PC-9 (cell line): ENCODE measurements around the gene SDR39U1. TPM values are rescaled to one million over a fixed set of nuclear protein-coding genes. Genes with fewer than 3 reads are reported as not detected.

Experiments used
- BruUV-seq: library from RNA; stranded (reverse); fragments of 400-500 nt; replicated peaks from 2 replicates; lab custom pipeline; 2021; lab: Mats Ljungman, UMichigan
- CTCF ChIA-PET: fragments of 300-600 bp; sonication (Branson Sonifier 250); formaldehyde crosslinking; loops from one replicate; lab custom pipeline; 2022; ENCODE audit warnings: antibody characterized with exemption; lab: Charles Lee
- POLR2A ChIA-PET: fragments of 300-600 bp; sonication (Branson Sonifier 250); formaldehyde crosslinking; loops from one replicate; lab custom pipeline; 2022; ENCODE audit warnings: antibody characterized with exemption; ENCODE audit not compliant: unreplicated experiment; lab: Charles Lee
- DNase-seq, 2 experiments: peaks; one replicate each; pipeline versions ENCODE4 v3.0.0 to v3.0.0-alpha.2; 2015 to 2022; ENCODE audit warnings: mixed read lengths in 1 of 2
- H2AFZ ChIP-seq: fragments of 200-600 bp; sonication (generic); 2 replicates; pipeline ENCODE4 v1.8.1; 2017; ENCODE audit warnings: antibody characterized with exemption
- H3F3A ChIP-seq: fragments of 200-600 bp; sonication (generic); 2 replicates; pipeline ENCODE4 v1.8.1; 2017; ENCODE audit warnings: antibody characterized with exemption, mild to moderate bottlenecking, low read depth; ENCODE audit not compliant: insufficient read depth
- H3K27ac ChIP-seq: fragments of 200-600 bp; sonication (generic); 2 replicates; pipeline ENCODE4 v1.6.1; 2016; ENCODE audit warnings: mixed run types
- H3K27me3 ChIP-seq: fragments of 200-600 bp; sonication (generic); 2 replicates; pipeline ENCODE4 v1.6.1; 2016; ENCODE audit warnings: low read depth, mixed run types; ENCODE audit not compliant: insufficient read depth
- H3K36me3 ChIP-seq: fragments of 200-600 bp; sonication (generic); 2 replicates; pipeline ENCODE4 v1.6.1; 2016; ENCODE audit warnings: low read depth, mixed run types
- H3K4me1 ChIP-seq: fragments of 200-600 bp; sonication (generic); replicated peaks from 2 replicates; pipeline ENCODE4 v1.6.1; 2016; ENCODE audit warnings: mixed run types; ENCODE audit not compliant: insufficient read depth
- H3K4me2 ChIP-seq: fragments of 200-600 bp; sonication (generic); 2 replicates; pipeline ENCODE4 v1.6.1; 2017; ENCODE audit warnings: mixed run types
- H3K4me3 ChIP-seq: fragments of 200-600 bp; sonication (generic); 2 replicates; pipeline ENCODE4 v1.6.1; 2016; ENCODE audit warnings: mixed run types
- H3K79me2 ChIP-seq: fragments of 200-600 bp; sonication (generic); 2 replicates; pipeline ENCODE4 v1.6.1; 2017; ENCODE audit warnings: low read depth, mixed run types
- H3K9me2 ChIP-seq: fragments of 200-600 bp; sonication (generic); 2 replicates; pipeline ENCODE4 v1.8.1; 2017; ENCODE audit warnings: mild to moderate bottlenecking; ENCODE audit not compliant: insufficient read depth
- H3K9me3 ChIP-seq: fragments of 200-600 bp; sonication (generic); 2 replicates; pipeline ENCODE4 v1.8.1; 2016; ENCODE audit warnings: low read depth; ENCODE audit not compliant: insufficient read depth
- H4K20me1 ChIP-seq: fragments of 200-600 bp; sonication (generic); 2 replicates; pipeline ENCODE4 v1.8.1; 2017; ENCODE audit not compliant: insufficient read depth
- EZH2 ChIP-seq: fragments of 200-600 bp; sonication (generic); IDR thresholded peaks from 2 replicates; pipeline ENCODE4 v1.8.0; 2017; ENCODE audit warnings: antibody characterized with exemption, low read depth
- intact Hi-C: fragments of 100-400 bp; cut with micrococcal nuclease; formaldehyde crosslinking; loops from one replicate; pipeline ENCODE4 v1.10.0; 2022; ENCODE audit not compliant: unreplicated experiment
- total RNA-seq: library from RNA; stranded (reverse); gene quantifications from 2 replicates; pipeline ENCODE4 v1.2.3, GENCODE V29; 2021
- TF ChIP-seq, protein P1 (sequence below): fragments of 200-600 bp; sonication (generic); conservative IDR thresholded peaks from 2 replicates; pipeline ENCODE4 v1.6.1; 2017; ENCODE audit warnings: mixed run types, antibody characterized with exemption, mild to moderate bottlenecking, moderate library complexity

The SDR39U1 gene
- total RNA-seq, 1 experiment from 2014 or later = 17.2 TPM

GRCh38 chr14:24438223-24439097 is 4.1 kb downstream of the SDR39U1 start:
- Histone ChIP-seq H3K36me3 (no peaks in the 10 kb centered on the region), H3K4me2 (no peak overlapping the region)
- POLR2A ChIA-PET = no interaction called here

GRCh38 chr14:24437736-24438067 is 4.9 kb downstream of the SDR39U1 start:
- no peak overlapping the region for H3K4me3 ChIP-seq
- no TSS peak for BruUV-seq
- H3K4me2 ChIP-seq = no peak overlapping the region
- H3K79me2 ChIP-seq = peaks cover 9% of the 10 kb centered on the region; the same call in 1 of the 2 replicates
- no peaks in the 10 kb centered on the region for H3K27me3 ChIP-seq
- no peaks in the 10 kb centered on the region for H4K20me1 ChIP-seq
- H3K36me3 ChIP-seq = no peaks in the 10 kb centered on the region
- POLR2A ChIA-PET = interaction anchor here (0.5 kb wide), 1 partner anchor 41 kb away, joined by 5 read pairs; no protein-coding TSS in a partner anchor
- no peaks in the 10 kb centered on the region for H3K9me2 ChIP-seq
- no peak for DNase-seq
- no peak overlapping the region for H3K27ac ChIP-seq
- no peaks in the 10 kb centered on the region for H3K4me1 ChIP-seq
- no peak overlapping the region for H2AFZ ChIP-seq
- intact Hi-C loops = no loop called here
- no peaks in the 10 kb centered on the region for H3K9me3 ChIP-seq
- no peak for TF ChIP-seq EZH2
- TF ChIP-seq, protein P1, sequence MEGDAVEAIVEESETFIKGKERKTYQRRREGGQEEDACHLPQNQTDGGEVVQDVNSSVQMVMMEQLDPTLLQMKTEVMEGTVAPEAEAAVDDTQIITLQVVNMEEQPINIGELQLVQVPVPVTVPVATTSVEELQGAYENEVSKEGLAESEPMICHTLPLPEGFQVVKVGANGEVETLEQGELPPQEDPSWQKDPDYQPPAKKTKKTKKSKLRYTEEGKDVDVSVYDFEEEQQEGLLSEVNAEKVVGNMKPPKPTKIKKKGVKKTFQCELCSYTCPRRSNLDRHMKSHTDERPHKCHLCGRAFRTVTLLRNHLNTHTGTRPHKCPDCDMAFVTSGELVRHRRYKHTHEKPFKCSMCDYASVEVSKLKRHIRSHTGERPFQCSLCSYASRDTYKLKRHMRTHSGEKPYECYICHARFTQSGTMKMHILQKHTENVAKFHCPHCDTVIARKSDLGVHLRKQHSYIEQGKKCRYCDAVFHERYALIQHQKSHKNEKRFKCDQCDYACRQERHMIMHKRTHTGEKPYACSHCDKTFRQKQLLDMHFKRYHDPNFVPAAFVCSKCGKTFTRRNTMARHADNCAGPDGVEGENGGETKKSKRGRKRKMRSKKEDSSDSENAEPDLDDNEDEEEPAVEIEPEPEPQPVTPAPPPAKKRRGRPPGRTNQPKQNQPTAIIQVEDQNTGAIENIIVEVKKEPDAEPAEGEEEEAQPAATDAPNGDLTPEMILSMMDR = no peak
- peaks cover 28% of the 10 kb centered on the region for H3F3A ChIP-seq
- CTCF ChIA-PET = interaction anchor here (0.9 kb wide), 1 partner anchor 104 kb away, joined by 3 read pairs; no protein-coding TSS in a partner anchor

More at GRCh38 chr14:24438223-24439097, 4.1 kb downstream of the SDR39U1 start:
- Histone ChIP-seq H3K27me3 (no peaks in the 10 kb centered on the region), H3F3A (peaks cover 31% of the 10 kb centered on the region), H3K27ac (no peak overlapping the region), H3K4me3 (no peak overlapping the region), H4K20me1 (no peaks in the 10 kb centered on the region), H2AFZ (no peak overlapping the region), H3K4me1 (no peaks in the 10 kb centered on the region), H3K9me3 (no peaks in the 10 kb centered on the region), H3K79me2 (peaks cover 14% of the 10 kb centered on the region; the same call in 1 of the 2 replicates), H3K9me2 (no peaks in the 10 kb centered on the region)
- TF ChIP-seq, protein P1 = no peak
- no peak for TF ChIP-seq EZH2
- no TSS peak for BruUV-seq
- no peak for DNase-seq
- intact Hi-C loops = no loop called here
- CTCF ChIA-PET = interaction anchor here (0.7 to 0.9 kb wide), 2 partner anchors 10 to 105 kb away, joined by 3 to 4 read pairs; no protein-coding TSS in a partner anchor

DNA sequence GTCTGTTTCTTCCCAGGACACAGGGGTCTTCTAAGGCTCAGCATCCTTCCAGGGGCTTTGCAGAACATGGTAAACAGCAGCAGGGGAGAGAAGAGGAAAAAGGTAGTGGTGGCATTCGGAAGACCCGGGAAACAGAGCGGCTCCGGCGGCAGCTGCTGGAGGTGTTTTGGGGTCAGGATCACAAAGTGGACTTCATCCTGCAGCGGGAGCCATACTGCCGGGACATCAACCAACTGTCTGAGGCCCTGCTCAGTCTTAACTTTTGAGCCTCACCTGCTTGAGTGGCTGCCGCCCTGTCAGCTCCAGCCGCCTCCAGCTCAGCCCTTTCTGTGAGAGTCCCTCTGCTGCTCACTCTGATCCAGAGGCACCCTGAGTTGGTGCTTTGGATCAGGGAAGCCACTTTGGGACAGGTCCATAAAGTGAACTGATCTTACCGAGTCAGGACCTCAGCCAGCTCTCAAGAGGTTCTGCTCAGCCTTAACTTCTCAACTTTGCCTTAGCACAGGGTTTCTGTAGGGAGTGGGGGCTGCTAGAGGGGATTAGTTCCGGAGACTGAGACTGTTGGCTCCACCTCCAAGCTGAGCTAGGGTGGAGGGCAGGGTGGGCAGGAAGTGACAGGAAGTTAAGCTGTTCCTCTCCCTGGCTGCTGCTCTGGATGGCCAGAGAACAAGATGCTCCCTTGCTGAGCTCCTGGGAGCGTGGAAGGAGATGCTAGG is 5.4 kb downstream of the SDR39U1 start:
- Histone ChIP-seq H3K27me3 (no peaks in the 10 kb centered on the region), H3K4me3 (no peak overlapping the region), H3F3A (peaks cover 24% of the 10 kb centered on the region; the same call in 1 of the 2 replicates), H3K9me3 (no peaks in the 10 kb centered on the region), H3K36me3 (no peaks in the 10 kb centered on the region), H3K4me2 (no peak overlapping the region), H3K9me2 (no peaks in the 10 kb centered on the region), H4K20me1 (0 out of 2 replicates have a peak, but pooled peaks cover 2% of the 10 kb centered on the region), H3K27ac (no peak overlapping the region), H3K4me1 (no peaks in the 10 kb centered on the region; the same call in 1 of the 2 replicates), H3K79me2 (peaks cover 9% of the 10 kb centered on the region; the same call in 1 of the 2 replicates), H2AFZ (no peak overlapping the region)
- BruUV-seq = no TSS peak
- POLR2A ChIA-PET = interaction anchor here (0.5 to 0.6 kb wide), 2 partner anchors 41 to 130 kb away, joined by 3 to 5 read pairs; no protein-coding TSS in a partner anchor
- no peak for DNase-seq
- no peak for TF ChIP-seq EZH2
- TF ChIP-seq, protein P1 = peak; percentile 56; the same call in 1 of the 2 replicates
- CTCF ChIA-PET = interaction anchor here (0.9 to 1.0 kb wide), 2 partner anchors 104 kb away, joined by 3 to 4 read pairs; no protein-coding TSS in a partner anchor
- intact Hi-C loops = no loop called here
